Stimulated activated CD4-positive, alpha-beta T cell treated with anti-CD3 and anti-CD28 coated beads, Interleukin-4, amount 100 ng/mL, for 1 hour (primary cell): ENCODE results near the gene TECR.
"Not testable (repeated sequence)": the region's sequence is repeated elsewhere in the genome, so short reads cannot be mapped to it uniquely, and the experiment has no call there.

Experiments
- DNase-seq: peaks from one replicate; pipeline ENCODE4 v3.0.0-alpha.2; 2020

TECR gene

DNA sequence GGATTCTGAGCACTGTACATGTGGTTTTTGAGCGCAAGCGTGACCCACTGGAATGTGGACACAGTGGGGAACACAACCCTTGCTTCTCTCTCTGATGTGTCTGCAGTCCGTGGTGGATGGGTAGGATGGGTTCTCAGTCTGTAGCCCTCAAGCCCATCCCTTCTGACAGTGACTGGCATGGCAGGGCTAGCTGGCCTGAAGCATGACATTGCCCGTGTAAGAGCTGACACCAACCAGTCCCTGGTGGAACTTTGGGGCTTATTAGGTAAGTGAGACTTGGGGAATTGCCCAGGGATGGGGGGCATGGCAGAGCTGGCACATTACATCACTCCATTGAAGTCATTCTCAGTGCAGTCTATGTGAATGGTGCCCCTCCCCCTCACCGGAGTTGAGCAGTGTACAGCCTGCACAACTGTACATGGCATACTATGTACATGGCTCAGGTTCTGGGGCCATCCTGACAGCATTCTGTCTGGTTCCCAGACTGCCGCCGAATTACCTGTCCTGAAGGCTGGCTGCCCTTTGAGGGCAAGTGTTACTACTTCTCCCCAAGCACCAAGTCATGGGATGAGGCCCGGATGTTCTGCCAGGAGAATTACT lies 70.3 kb downstream of the TECR start:
- no peak for DNase-seq

- DNase-seq: no peak
Measured at GRCh38 chr19:14603990-14604387, 74.6 kb downstream of the TECR start.

DNA sequence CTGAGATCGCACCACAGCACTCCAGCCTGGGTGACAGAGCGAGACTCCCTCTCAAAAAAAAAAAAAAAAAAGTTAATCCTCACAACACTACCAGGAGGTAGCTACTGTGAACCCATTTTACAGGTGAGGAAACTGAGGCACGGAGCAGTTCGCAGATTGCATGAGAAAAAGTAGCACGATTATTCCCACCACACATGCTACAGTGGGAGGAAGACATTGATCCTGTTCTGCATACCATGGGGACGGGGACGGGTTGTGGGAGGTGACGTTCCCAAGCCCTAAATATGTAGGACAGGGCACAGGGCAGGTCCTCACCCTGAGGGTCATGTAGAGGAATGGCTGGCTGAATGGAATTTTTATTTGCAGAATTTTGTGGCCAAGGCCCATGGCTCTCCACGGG lies 77.2 kb downstream of the TECR start:
- no peak for DNase-seq

GRCh38 chr19:14611051-14611450 lies 81.7 kb downstream of the TECR start:
- no peak for DNase-seq

GRCh38 chr19:14612242-14612641 lies 82.8 kb downstream of the TECR start:
- not testable (repeated sequence) for DNase-seq

DNA sequence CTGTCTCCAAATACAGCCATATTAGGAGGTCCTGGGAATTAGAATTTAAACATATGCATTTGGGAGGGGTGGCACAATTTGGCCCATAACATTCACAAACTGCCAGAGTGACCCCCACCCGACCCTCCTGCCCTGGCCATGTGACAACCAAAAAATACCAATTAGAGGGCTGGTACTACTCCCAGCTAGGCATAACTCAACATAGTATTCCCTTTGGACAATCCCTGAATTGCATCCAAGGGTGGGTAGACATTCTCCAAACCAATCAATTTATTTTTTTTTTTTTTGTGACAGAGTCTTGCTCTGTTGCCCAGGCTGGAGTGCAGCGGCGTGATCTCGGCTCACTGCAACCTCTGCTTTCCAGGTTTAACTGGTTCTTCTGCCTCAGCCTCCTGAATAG lies 83.3 kb downstream of the TECR start:
- no peak for DNase-seq

DNA sequence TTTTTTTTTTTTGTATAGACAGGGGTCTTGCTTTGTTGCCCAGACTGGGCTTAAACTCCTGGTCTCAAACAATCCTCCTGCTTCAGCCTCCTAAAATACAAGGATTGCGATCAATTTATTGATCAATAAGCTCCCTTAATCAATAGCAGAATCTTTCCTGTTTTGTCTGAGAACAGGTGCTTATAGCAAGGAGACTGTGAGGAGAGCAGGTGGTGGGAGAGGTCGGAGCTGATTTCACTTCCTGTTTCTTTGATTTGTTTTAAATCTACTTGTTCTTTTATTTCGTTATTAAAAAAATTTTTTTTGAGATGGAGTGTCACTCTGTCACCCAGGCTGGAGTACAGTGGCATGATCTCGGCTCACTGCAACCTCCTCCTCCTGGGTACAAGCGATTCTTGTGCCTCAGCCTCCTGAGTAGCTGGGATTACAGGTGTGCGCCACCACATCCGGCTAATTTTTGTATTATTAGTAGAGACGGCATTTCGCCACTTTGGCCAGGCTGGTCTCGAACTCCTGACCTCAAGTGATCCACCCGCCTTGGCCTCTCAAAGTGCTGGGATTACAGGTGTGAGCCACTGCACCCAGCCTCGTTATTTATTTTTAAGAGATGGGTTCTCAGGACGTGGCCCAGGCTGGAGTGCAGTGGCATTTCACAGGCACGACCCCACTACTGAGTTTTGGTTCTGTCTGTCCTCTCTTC lies 84.2 kb downstream of the TECR start:
- not testable (repeated sequence) for DNase-seq

DNA sequence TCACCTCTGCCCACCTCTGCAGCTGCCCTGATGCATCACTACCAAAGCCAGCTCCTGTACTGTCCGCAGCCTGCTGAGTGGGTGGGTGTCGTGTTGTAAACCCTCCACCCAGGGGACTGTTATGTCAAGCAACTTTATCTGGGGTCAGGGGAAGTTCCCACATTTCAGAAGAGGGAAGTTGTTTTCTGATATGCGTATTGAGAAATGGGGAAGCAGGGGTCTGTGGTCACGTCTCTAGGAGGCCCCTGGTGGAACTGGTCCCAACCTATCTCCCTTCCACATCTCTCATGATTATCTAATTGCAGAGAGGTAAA lies 84.7 kb downstream of the TECR start:
- DNase-seq: no peak
